Epithelial cell of umbilical artery (primary cell): Measurements from ENCODE around the gene MRGPRX4. TPM values are rescaled to one million over a fixed set of nuclear protein-coding genes. Genes with fewer than 3 reads are reported as not detected.

Source experiments
- total RNA-seq: library from RNA; depleted of rRNA; stranded (reverse); fragments of >200 nt; gene quantifications from 2 replicates; pipeline ENCODE4 v1.2.3, GENCODE V29; 2014

The MRGPRX4 gene
- not detected in 2 replicates for total RNA-seq

GRCh38 chr11:18172666-18173065 lies at the start of gene MRGPRX4:
Gene MRGPRX4 (plus strand): TSS chr11:18172837. CDS start chr11:18173257, 420 bp downstream.

GRCh38 chr11:18132341-18132740 lies 40.3 kb upstream of the MRGPRX4 start, which contains the start of gene MRGPRX3:
Gene MRGPRX3 (plus strand): TSS chr11:18132571. CDS start chr11:18137203, 4,632 bp downstream.

Other genes starting within 250 kb of the MRGPRX4 start
- 23.4 TPM in 2 replicates for gene SERGEF, start 159.8 kb upstream of the MRGPRX4 start, total RNA-seq
- not detected in 2 replicates for gene TPH1, start 126.6 kb upstream of the MRGPRX4 start, total RNA-seq
- 26.3 and 34.0 TPM in 2 replicates for gene SAAL1, start 66.8 kb upstream of the MRGPRX4 start, total RNA-seq
- not detected in 2 replicates for gene MRGPRX3, start 40.3 kb upstream of the MRGPRX4 start, total RNA-seq
- gene SAA4, start 64.0 kb downstream of the MRGPRX4 start, total RNA-seq: not detected in 2 replicates
- not detected in 2 replicates for gene SAA2, start 75.8 kb downstream of the MRGPRX4 start, total RNA-seq
- gene SAA1, start 93.4 kb downstream of the MRGPRX4 start, total RNA-seq: not detected in 2 replicates
- gene HPS5, start 149.3 kb downstream of the MRGPRX4 start, total RNA-seq: 25.3 and 38.0 TPM in 2 replicates
- gene GTF2H1, start 149.7 kb downstream of the MRGPRX4 start, total RNA-seq: 58.5 and 64.0 TPM in 2 replicates
- gene LDHA, start 221.7 kb downstream of the MRGPRX4 start, total RNA-seq: 614 and 722 TPM in 2 replicates
- gene LDHC, start 239.5 kb downstream of the MRGPRX4 start, total RNA-seq: 0.32 TPM in 1 of 2 replicates, not detected in the other